ENCODE data around the gene CACNA1H. TPM values are rescaled to one million over a fixed set of nuclear protein-coding genes. Genes with fewer than 3 reads are reported as not detected.

CACNA1H gene
- polyA plus RNA-seq, 1 experiment, result 0.37 TPM

GRCh38 chr16:1135459-1135825 is 17.5 kb upstream of the CACNA1H start:
- POLR2A ChIA-PET, result no interaction called here

GRCh38 chr16:1137604-1138003 is 15.3 kb upstream of the CACNA1H start:
- Histone ChIP-seq H3K36me3 (ENCODE audit: control insufficient read depth, insufficient read depth, low read length) (no peaks in the 10 kb centered on the region), H3K27me3 (ENCODE audit: control insufficient read depth, insufficient read depth, low read length) (no peaks in the 10 kb centered on the region; the same call in 1 of the 2 replicates), H3K4me3 (ENCODE audit: low read depth, low read length) (no peak overlapping the region)
- ChIA-PET CTCF (interaction anchor here (0.7 to 1.2 kb wide), 2 partner anchors 9 to 140 kb away, joined by 3 to 5 read pairs; no protein-coding TSS in a partner anchor), POLR2A (no interaction called here)
- no peak for DNase-seq (ENCODE audit: low read depth)
- no peak for TF ChIP-seq CTCF (IDR thresholded peaks at IDR 0.05; ENCODE audit: insufficient read depth, low read depth, low read length)

More at GRCh38 chr16:1135459-1135825, 17.5 kb upstream of the CACNA1H start:
- CTCF ChIA-PET, result interaction anchor here (0.8 kb wide), 1 partner anchor 13 kb away, joined by 3 read pairs; no protein-coding TSS in a partner anchor
- TF ChIP-seq CTCF (IDR thresholded peaks at IDR 0.05; ENCODE audit: insufficient read depth, low read depth, low read length), result no peak
- no peaks in the 10 kb centered on the region for H3K36me3 ChIP-seq (ENCODE audit: control insufficient read depth, insufficient read depth, low read length)
- H3K27me3 ChIP-seq (ENCODE audit: control insufficient read depth, insufficient read depth, low read length), result no peaks in the 10 kb centered on the region; the same call in 1 of the 2 replicates
- no peak overlapping the region for H3K4me3 ChIP-seq (ENCODE audit: low read depth, low read length)
- no peak for DNase-seq (ENCODE audit: low read depth)

- DNase-seq (ENCODE audit: low read depth), result no peak
- no peak overlapping the region for H3K4me3 ChIP-seq (ENCODE audit: low read depth, low read length)
- ChIA-PET CTCF (no interaction called here), POLR2A (no interaction called here)
- H3K36me3 ChIP-seq (ENCODE audit: control insufficient read depth, insufficient read depth, low read length), result no peaks in the 10 kb centered on the region
- no peak for TF ChIP-seq CTCF (IDR thresholded peaks at IDR 0.05; ENCODE audit: insufficient read depth, low read depth, low read length)
- no peaks in the 10 kb centered on the region; the same call in 1 of the 2 replicates for H3K27me3 ChIP-seq (ENCODE audit: control insufficient read depth, insufficient read depth, low read length)
Observed at GRCh38 chr16:1140582-1141162, 12.2 kb upstream of the CACNA1H start.

GRCh38 chr16:1141191-1141590 is 11.7 kb upstream of the CACNA1H start:
- no peaks in the 10 kb centered on the region for H3K36me3 ChIP-seq (ENCODE audit: control insufficient read depth, insufficient read depth, low read length)
- POLR2A ChIA-PET, result no interaction called here
- no peak for TF ChIP-seq CTCF (IDR thresholded peaks at IDR 0.05; ENCODE audit: insufficient read depth, low read depth, low read length)
- DNase-seq (ENCODE audit: low read depth), result no peak
- H3K27me3 ChIP-seq (ENCODE audit: control insufficient read depth, insufficient read depth, low read length), result no peaks in the 10 kb centered on the region; the same call in 1 of the 2 replicates
- CTCF ChIA-PET, result no interaction called here
- no peak overlapping the region for H3K4me3 ChIP-seq (ENCODE audit: low read depth, low read length)

- TF ChIP-seq CTCF (IDR thresholded peaks at IDR 0.05; ENCODE audit: insufficient read depth, low read depth, low read length), result no peak
- H3K4me3 ChIP-seq (ENCODE audit: low read depth, low read length), result no peak overlapping the region
- POLR2A ChIA-PET, result no interaction called here
- H3K27me3 ChIP-seq (ENCODE audit: control insufficient read depth, insufficient read depth, low read length), result no peaks in the 10 kb centered on the region; the same call in 1 of the 2 replicates
- CTCF ChIA-PET, result no interaction called here
- no peak for DNase-seq (ENCODE audit: low read depth)
- H3K36me3 ChIP-seq (ENCODE audit: control insufficient read depth, insufficient read depth, low read length), result no peaks in the 10 kb centered on the region
Observed at GRCh38 chr16:1141716-1142115, 11.2 kb upstream of the CACNA1H start.
